ENCODE measurements around the gene E2F4. TPM values are rescaled to one million over a fixed set of nuclear protein-coding genes. Genes with fewer than 3 reads are reported as not detected.

E2F4 gene
- total and polyA plus RNA-seq, 2 of the 13 experiments (the other 11 are each of a cell fraction or from before 2014, with no cell fraction given), result 84.8 to 91.2 TPM

DNA sequence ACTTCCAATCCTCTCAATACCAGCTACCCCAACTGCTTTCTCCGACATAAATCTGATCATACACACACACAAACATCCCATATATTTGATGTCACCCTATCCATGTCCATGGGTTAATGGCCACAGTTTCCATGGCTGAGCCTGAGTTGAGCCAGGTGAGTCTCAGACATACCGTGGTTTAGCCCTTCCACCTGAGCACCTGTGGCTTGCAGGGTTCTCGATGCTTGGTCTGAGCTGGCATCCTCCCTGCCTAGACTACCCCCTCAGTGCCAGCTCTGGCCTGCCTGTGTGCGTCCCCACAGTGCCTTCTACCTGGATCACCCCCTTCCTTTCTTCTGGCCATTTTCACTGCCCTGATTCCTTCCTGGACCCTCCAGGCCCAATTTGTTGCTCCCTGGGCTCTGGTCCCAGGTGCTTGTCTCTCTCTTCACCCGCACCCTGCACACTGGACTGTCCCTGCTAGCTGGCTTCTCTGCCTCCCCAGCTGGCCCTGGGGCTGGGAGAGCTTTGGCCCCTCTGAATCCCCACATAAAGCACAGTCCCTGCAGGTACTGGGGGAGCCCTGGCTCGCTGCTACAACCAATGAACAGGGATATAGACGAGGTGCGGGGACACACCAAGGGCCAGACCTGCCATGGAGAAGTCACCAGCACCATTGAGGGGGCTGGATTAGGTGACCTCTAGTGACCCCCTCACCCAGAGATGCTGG, 14.3 kb downstream of the E2F4 start (continued):
- TF ChIP-seq ZNF83 (CRISPR knock-in tag; IDR thresholded peaks at IDR 0.05; ENCODE audit: borderline replicate concordance) (no peak), GATAD1 (CRISPR knock-in tag; IDR thresholded peaks at IDR 0.05) (no peak), FOXM1 (CRISPR knock-in tag; IDR thresholded peaks at IDR 0.05) (no peak), JDP2 (CRISPR knock-in tag; IDR thresholded peaks at IDR 0.05; ENCODE audit: borderline replicate concordance) (no peak), ZNF816 (CRISPR knock-in tag; IDR thresholded peaks at IDR 0.05; ENCODE audit: borderline replicate concordance) (no peak), ATF7-NPFF (CRISPR knock-in tag; IDR thresholded peaks at IDR 0.05; ENCODE audit: low read depth) (0 out of 2 replicates have a peak, but pooled peaks have one; percentile 23), SYNCRIP (IDR thresholded peaks at IDR 0.05; ENCODE audit: insufficient read depth, low read depth, low read length) (no peak), SRF (IDR thresholded peaks at IDR 0.05; ENCODE audit: low read depth, low read length) (no peak), ZBTB1 (CRISPR knock-in tag; IDR thresholded peaks at IDR 0.05; ENCODE audit: borderline replicate concordance) (no peak)
- TF ChIP-seq, protein P1, sequence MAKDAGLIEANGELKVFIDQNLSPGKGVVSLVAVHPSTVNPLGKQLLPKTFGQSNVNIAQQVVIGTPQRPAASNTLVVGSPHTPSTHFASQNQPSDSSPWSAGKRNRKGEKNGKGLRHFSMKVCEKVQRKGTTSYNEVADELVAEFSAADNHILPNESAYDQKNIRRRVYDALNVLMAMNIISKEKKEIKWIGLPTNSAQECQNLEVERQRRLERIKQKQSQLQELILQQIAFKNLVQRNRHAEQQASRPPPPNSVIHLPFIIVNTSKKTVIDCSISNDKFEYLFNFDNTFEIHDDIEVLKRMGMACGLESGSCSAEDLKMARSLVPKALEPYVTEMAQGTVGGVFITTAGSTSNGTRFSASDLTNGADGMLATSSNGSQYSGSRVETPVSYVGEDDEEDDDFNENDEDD (CRISPR knock-in tag; IDR thresholded peaks at IDR 0.05; ENCODE audit: borderline replicate concordance), result no peak
- TF ChIP-seq, protein P2, sequence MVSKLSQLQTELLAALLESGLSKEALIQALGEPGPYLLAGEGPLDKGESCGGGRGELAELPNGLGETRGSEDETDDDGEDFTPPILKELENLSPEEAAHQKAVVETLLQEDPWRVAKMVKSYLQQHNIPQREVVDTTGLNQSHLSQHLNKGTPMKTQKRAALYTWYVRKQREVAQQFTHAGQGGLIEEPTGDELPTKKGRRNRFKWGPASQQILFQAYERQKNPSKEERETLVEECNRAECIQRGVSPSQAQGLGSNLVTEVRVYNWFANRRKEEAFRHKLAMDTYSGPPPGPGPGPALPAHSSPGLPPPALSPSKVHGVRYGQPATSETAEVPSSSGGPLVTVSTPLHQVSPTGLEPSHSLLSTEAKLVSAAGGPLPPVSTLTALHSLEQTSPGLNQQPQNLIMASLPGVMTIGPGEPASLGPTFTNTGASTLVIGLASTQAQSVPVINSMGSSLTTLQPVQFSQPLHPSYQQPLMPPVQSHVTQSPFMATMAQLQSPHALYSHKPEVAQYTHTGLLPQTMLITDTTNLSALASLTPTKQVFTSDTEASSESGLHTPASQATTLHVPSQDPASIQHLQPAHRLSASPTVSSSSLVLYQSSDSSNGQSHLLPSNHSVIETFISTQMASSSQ (IDR thresholded peaks at IDR 0.05; ENCODE audit: low read depth), result no peak
- TF ChIP-seq, protein P2 (CRISPR knock-in tag; IDR thresholded peaks at IDR 0.05; ENCODE audit: borderline replicate concordance), result no peak
